HCT116 (cell line): ENCODE results near the gene CSRNP2. TPM values are rescaled to one million over a fixed set of nuclear protein-coding genes. Genes with fewer than 3 reads are reported as not detected.

Experiments used
- ATAC-seq: fragments of 200-7000 bp; cut with Tn5 transposase; 2 replicates; pipeline ENCODE4 v1.9.1; 2020; ENCODE audit warnings: mild to moderate bottlenecking, moderate library complexity
- BruUV-seq: library from RNA; stranded (reverse); fragments of 400-500 nt; replicated peaks from 2 replicates; lab custom pipeline; 2021; lab: Mats Ljungman, UMichigan
- CTCF ChIA-PET: fragments of 300-600 bp; sonication (Branson Sonifier 250); formaldehyde crosslinking; loops from one replicate; lab custom pipeline; 2021; ENCODE audit warnings: antibody characterized with exemption; lab: Charles Lee
- POLR2A ChIA-PET: fragments of 300-600, 350-600 bp; sonication (Branson Sonifier 250); formaldehyde crosslinking; loops from one replicate; lab custom pipeline; 2021; ENCODE audit warnings: antibody characterized with exemption; lab: Charles Lee
- RAD21 ChIA-PET, 2 experiments: fragments of 300-600 bp; sonication (Branson Sonifier 250); formaldehyde crosslinking; loops; one replicate each; lab custom pipeline; 2023; ENCODE audit warnings: low total read pairs in 2 of 2; ENCODE audit not compliant: uncharacterized antibody in 2 of 2, unreplicated experiment in 2 of 2, low non-redundant PET in 1 of 2; lab: Charles Lee
- DNase-seq: peaks from one replicate; pipeline ENCODE4 v3.0.0-alpha.2; 2010; ENCODE audit warnings: low read depth, low spot score
- H2AFZ ChIP-seq: fragments of 200-600 bp; shearing (Covaris generic), sonication (generic); 2 replicates; pipeline ENCODE4 v1.6.1; 2017; ENCODE audit warnings: low read depth, mixed run types, mixed read lengths, antibody characterized with exemption, low read length; ENCODE audit not compliant: poor library complexity, severe bottlenecking
- H3K27ac ChIP-seq: 2 replicates; pipeline ENCODE4 v1.5.1; 2012; ENCODE audit warnings: low read depth, low read length
- H3K27me3 ChIP-seq: fragments of 200-600 bp; sonication (generic); 2 replicates; pipeline ENCODE4 v1.6.1; 2016; ENCODE audit warnings: mixed run types, low read length, mixed read lengths; ENCODE audit not compliant: insufficient read depth
- H3K36me3 ChIP-seq, 2 experiments: fragments of 200-500 bp in 1 of 2; fragments of 200-600 bp in 1 of 2; sonication (Bioruptor generic) in 1 of 2; sonication (generic) in 1 of 2; 2 replicates each; pipeline versions ENCODE4 v1.5.1 to v1.6.1; 2014 to 2016; ENCODE audit warnings: low read length in 2 of 2, inconsistent platforms in 1 of 2, mixed read lengths in 1 of 2, mixed run types in 1 of 2; ENCODE audit not compliant: insufficient read depth in 2 of 2, control insufficient read depth in 1 of 2
- H3K4me1 ChIP-seq, 2 experiments: fragments of 200-600 bp in 1 of 2; sonication (generic) in 1 of 2; 2 replicates each; pipeline versions ENCODE4 v1.5.1 to v1.6.1; 2012 to 2017; ENCODE audit warnings: low read length in 2 of 2, inconsistent platforms in 1 of 2, mild to moderate bottlenecking in 1 of 2, mixed read lengths in 1 of 2, mixed run types in 1 of 2, moderate library complexity in 1 of 2; ENCODE audit not compliant: insufficient read depth in 2 of 2, control insufficient read depth in 1 of 2
- H3K4me2 ChIP-seq: fragments of 200-600 bp; sonication (generic); 2 replicates; pipeline ENCODE4 v1.6.1; 2017; ENCODE audit warnings: mixed run types, low read length, mixed read lengths
- H3K4me3 ChIP-seq, 2 experiments: fragments of 200-600 bp in 1 of 2; sonication (generic) in 1 of 2; replicated peaks in 1 of 2; 2 replicates each; pipeline ENCODE4 v1.5.1; 2011 to 2016; ENCODE audit warnings: low read length in 2 of 2, control low read depth in 1 of 2, low read depth in 1 of 2, mild to moderate bottlenecking in 1 of 2, mixed read lengths in 1 of 2, mixed run types in 1 of 2
- H3K79me2 ChIP-seq: fragments of 200-600 bp; sonication (generic); 2 replicates; pipeline ENCODE4 v1.6.1; 2017; ENCODE audit warnings: mild to moderate bottlenecking, mixed run types, low read length, moderate library complexity, mixed read lengths; ENCODE audit not compliant: insufficient read depth
- H3K9ac ChIP-seq: fragments of 200-600 bp; sonication (generic); 2 replicates; pipeline ENCODE4 v1.6.1; 2016; ENCODE audit warnings: low read length, mixed read lengths
- H3K9me2 ChIP-seq: fragments of 200-600 bp; sonication (generic), shearing (Covaris generic); 2 replicates; pipeline ENCODE4 v1.6.1; 2017; ENCODE audit warnings: mixed run types, mild to moderate bottlenecking, moderate library complexity; ENCODE audit not compliant: insufficient read depth
- H3K9me3 ChIP-seq, 2 experiments: fragments of 200-500 bp in 1 of 2; fragments of 200-600 bp in 1 of 2; sonication (Bioruptor generic) in 1 of 2; sonication (generic) in 1 of 2; 2 replicates each; pipeline ENCODE4 v1.6.1; 2014 to 2017; ENCODE audit warnings: low read length in 2 of 2, mixed read lengths in 2 of 2, inconsistent platforms in 1 of 2, low read depth in 1 of 2, mild to moderate bottlenecking in 1 of 2, mixed run types in 1 of 2, moderate library complexity in 1 of 2; ENCODE audit not compliant: control insufficient read depth in 1 of 2, insufficient read depth in 1 of 2
- H4K20me1 ChIP-seq: fragments of 200-600 bp; sonication (generic), shearing (Covaris generic); 2 replicates; pipeline ENCODE4 v1.6.1; 2017; ENCODE audit warnings: mixed run types, mild to moderate bottlenecking, moderate library complexity; ENCODE audit not compliant: insufficient read depth
- CBX3 ChIP-seq: IDR thresholded peaks from 2 replicates; pipeline ENCODE4 v1.6.1; 2012; ENCODE audit warnings: low read depth
- RAD21 ChIP-seq: IDR thresholded peaks from 2 replicates; pipeline ENCODE4 v1.6.1; 2012; ENCODE audit warnings: low read depth, mild to moderate bottlenecking
- ZBTB33 ChIP-seq: IDR thresholded peaks from 2 replicates; pipeline ENCODE4 v1.6.1; 2011; ENCODE audit warnings: mild to moderate bottlenecking, low read length, moderate library complexity; ENCODE audit not compliant: insufficient replicate concordance; ENCODE audit errors: extremely low read depth
- intact Hi-C: fragments of 100-400 bp; cut with micrococcal nuclease; formaldehyde crosslinking; loops from 2 replicates; pipeline ENCODE4 v1.10.0; 2022
- total RNA-seq: library from RNA; stranded (reverse); gene quantifications from one replicate; pipeline ENCODE4 v1.2.1, GENCODE V29; 2021; ENCODE audit not compliant: unreplicated experiment

The CSRNP2 gene
- total RNA-seq, 1 experiment from 2014 or later: 19.0 TPM

DNA sequence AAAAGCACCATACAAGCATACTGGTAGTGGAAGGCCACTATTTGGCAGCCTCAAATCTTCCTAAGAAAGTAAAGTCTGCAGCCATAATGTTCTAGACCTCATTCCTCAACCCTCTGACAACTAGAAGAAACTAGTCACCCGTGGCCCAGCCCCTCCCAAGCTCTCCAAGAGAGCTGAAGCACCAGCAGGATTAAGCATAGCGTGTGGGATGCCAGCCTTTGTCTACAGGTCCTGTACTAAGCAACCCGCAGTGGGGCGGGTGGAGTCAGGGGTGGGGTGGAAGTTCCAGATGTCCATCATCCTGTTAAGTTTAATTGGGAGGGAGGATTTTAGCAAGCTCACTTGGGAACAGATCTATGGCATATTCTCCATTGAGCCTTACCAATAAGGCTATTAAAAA lies 71.4 kb downstream of the CSRNP2 start:
- peaks cover 6% of the 10 kb centered on the region; the same call in 1 of the 2 replicates for H4K20me1 ChIP-seq
- no peak overlapping the region for H3K9ac ChIP-seq
- ChIA-PET RAD21 (no interaction called here), CTCF (no interaction called here), POLR2A (no interaction called here)
- no peaks in the 10 kb centered on the region for H3K27me3 ChIP-seq
- no TSS peak for BruUV-seq
- DNase-seq (no peak), ATAC-seq (no peak)
- H2AFZ ChIP-seq: no peak overlapping the region
- peaks cover 45% of the 10 kb centered on the region for H3K79me2 ChIP-seq
- no peaks in the 10 kb centered on the region for H3K9me2 ChIP-seq
- TF ChIP-seq CBX3: no peak
- no peak for TF ChIP-seq RAD21
- no peak for TF ChIP-seq ZBTB33
- peaks cover 4 to 5% of the 10 kb centered on the region in 2 experiments; a peak in 2 of 4 replicates for H3K36me3 ChIP-seq
- intact Hi-C loops: no loop called here
- H3K4me1 ChIP-seq: peaks cover 10 to 14% of the 10 kb centered on the region in 2 experiments; a peak in 3 of 4 replicates
- H3K4me3 ChIP-seq: no peak overlapping the region
- H3K27ac ChIP-seq: no peak overlapping the region
- H3K4me2 ChIP-seq: no peak overlapping the region
- no peaks in the 10 kb centered on the region for H3K9me3 ChIP-seq

Other genes starting within 250 kb of the CSRNP2 start
- not detected for gene TMPRSS12, start 240.7 kb downstream of the CSRNP2 start, total RNA-seq
- not detected for gene HIGD1C, start 131.1 kb downstream of the CSRNP2 start, total RNA-seq
- gene SLC11A2, start 57.2 kb downstream of the CSRNP2 start, total RNA-seq: 38.7 TPM
- gene LETMD1, start 35.3 kb downstream of the CSRNP2 start, total RNA-seq: 70.8 TPM
- gene TFCP2, start 89.5 kb upstream of the CSRNP2 start, total RNA-seq: 31.6 TPM
- gene POU6F1, start 134.5 kb upstream of the CSRNP2 start, total RNA-seq: 6.4 TPM
- gene DAZAP2, start 155.2 kb upstream of the CSRNP2 start, total RNA-seq: 157 TPM
- gene SMAGP, start 186.8 kb upstream of the CSRNP2 start, total RNA-seq: 39.9 TPM
- 0.22 TPM for gene BIN2, start 240.6 kb upstream of the CSRNP2 start, total RNA-seq